ENCODE results near the gene YY1. TPM values are rescaled to one million over a fixed set of nuclear protein-coding genes. Genes with fewer than 3 reads are reported as not detected.
"Not testable (repeated sequence)": the region's sequence is repeated elsewhere in the genome, so short reads cannot be mapped to it uniquely, and the experiment has no call there.

The YY1 gene
- total RNA-seq, 1 donor from 2014 or later = 58.9 TPM

- Histone ChIP-seq H3K4me1 (peaks cover 6% of the 10 kb centered on the region), H3K4me3 (no peak overlapping the region), H3K36me3 (peaks cover 12% of the 10 kb centered on the region), H3K9ac (no peak overlapping the region), H3K9me3 (ENCODE audit: low read depth) (no peaks in the 10 kb centered on the region), H3K4me2 (no peak overlapping the region), H3K27ac (no peak overlapping the region), H4K20me1 (ENCODE audit: low read depth) (peaks cover 96% of the 10 kb centered on the region), H3K79me2 (ENCODE audit: low read depth) (peaks cover 62% of the 10 kb centered on the region), H3K27me3 (no peaks in the 10 kb centered on the region), H2AFZ (replicated peaks) (no peak overlapping the region), H3F3A (ENCODE audit: low read depth) (peaks cover 29% of the 10 kb centered on the region)
- H3K4me1 Mint-ChIP-seq = no peaks in the 10 kb centered on the region
- peaks cover 4% of the 10 kb centered on the region for H3K27me3 Mint-ChIP-seq (ENCODE audit: insufficient read depth, low read depth)
- no peaks in the 10 kb centered on the region for H3K9me3 Mint-ChIP-seq
- TF ChIP-seq EZH2 (IDR thresholded peaks at IDR 0.05) (no peak), EZH2phosphoT487 (IDR thresholded peaks at IDR 0.05) (no peak)
- TF ChIP-seq, protein P1, sequence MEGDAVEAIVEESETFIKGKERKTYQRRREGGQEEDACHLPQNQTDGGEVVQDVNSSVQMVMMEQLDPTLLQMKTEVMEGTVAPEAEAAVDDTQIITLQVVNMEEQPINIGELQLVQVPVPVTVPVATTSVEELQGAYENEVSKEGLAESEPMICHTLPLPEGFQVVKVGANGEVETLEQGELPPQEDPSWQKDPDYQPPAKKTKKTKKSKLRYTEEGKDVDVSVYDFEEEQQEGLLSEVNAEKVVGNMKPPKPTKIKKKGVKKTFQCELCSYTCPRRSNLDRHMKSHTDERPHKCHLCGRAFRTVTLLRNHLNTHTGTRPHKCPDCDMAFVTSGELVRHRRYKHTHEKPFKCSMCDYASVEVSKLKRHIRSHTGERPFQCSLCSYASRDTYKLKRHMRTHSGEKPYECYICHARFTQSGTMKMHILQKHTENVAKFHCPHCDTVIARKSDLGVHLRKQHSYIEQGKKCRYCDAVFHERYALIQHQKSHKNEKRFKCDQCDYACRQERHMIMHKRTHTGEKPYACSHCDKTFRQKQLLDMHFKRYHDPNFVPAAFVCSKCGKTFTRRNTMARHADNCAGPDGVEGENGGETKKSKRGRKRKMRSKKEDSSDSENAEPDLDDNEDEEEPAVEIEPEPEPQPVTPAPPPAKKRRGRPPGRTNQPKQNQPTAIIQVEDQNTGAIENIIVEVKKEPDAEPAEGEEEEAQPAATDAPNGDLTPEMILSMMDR (IDR thresholded peaks at IDR 0.05) = no peak
- no peak overlapping the region for H3K4me3 Mint-ChIP-seq
- no peak overlapping the region for H3K27ac Mint-ChIP-seq
- DNase-seq (ENCODE audit: low spot score) = no peak
- H3K36me3 Mint-ChIP-seq = peaks cover 18% of the 10 kb centered on the region
Observed at GRCh38 chr14:100279563-100279962, 40.6 kb downstream of the YY1 start.

GRCh38 chr14:100281286-100282082, 42.5 kb downstream of the YY1 start:
- H3K27ac Mint-ChIP-seq = peak overlapping the region; percentile 53
- no peaks in the 10 kb centered on the region for H3K9me3 Mint-ChIP-seq

DNA sequence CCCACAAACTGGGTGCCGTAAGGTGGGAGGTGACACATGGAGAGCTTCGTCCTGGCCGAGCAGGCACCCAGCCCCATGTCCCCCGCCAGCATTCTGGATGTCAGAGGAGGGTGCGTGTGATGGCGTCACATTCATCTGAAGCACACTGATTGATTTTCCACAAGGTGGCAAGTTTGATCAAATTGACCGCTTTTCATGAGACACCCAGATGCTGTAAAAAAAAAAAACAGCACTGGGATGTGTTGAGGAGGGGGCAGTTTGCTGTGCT, 43.1 kb downstream of the YY1 start:
- TF ChIP-seq, protein P1 (IDR thresholded peaks at IDR 0.05) = no peak
- TF ChIP-seq EZH2 (IDR thresholded peaks at IDR 0.05) = no peak
- no peak for TF ChIP-seq EZH2phosphoT487 (IDR thresholded peaks at IDR 0.05)
- H3K9me3 Mint-ChIP-seq = no peaks in the 10 kb centered on the region
- Histone ChIP-seq H3K27me3 (no peaks in the 10 kb centered on the region), H4K20me1 (ENCODE audit: low read depth) (peaks cover 82% of the 10 kb centered on the region), H3K27ac (no peak overlapping the region), H3F3A (ENCODE audit: low read depth) (peaks cover 45% of the 10 kb centered on the region), H3K9me3 (ENCODE audit: low read depth) (no peaks in the 10 kb centered on the region), H3K4me2 (no peak overlapping the region), H3K4me1 (peaks cover 6% of the 10 kb centered on the region), H2AFZ (replicated peaks) (no peak overlapping the region), H3K79me2 (ENCODE audit: low read depth) (peaks cover 38% of the 10 kb centered on the region), H3K36me3 (peaks cover 7% of the 10 kb centered on the region), H3K4me3 (no peak overlapping the region), H3K9ac (no peak overlapping the region)
- peaks cover 6% of the 10 kb centered on the region for H3K4me1 Mint-ChIP-seq
- no peak overlapping the region for H3K27ac Mint-ChIP-seq
- peaks cover 8% of the 10 kb centered on the region for H3K27me3 Mint-ChIP-seq (ENCODE audit: insufficient read depth, low read depth)
- H3K4me3 Mint-ChIP-seq = no peak overlapping the region
- DNase-seq (ENCODE audit: low spot score) = no peak
- peaks cover 14% of the 10 kb centered on the region for H3K36me3 Mint-ChIP-seq

More at GRCh38 chr14:100281286-100282082, 42.5 kb downstream of the YY1 start:
- H3K4me2 ChIP-seq = no peak overlapping the region
- peaks cover 15% of the 10 kb centered on the region for H3K36me3 Mint-ChIP-seq
- peaks cover 82% of the 10 kb centered on the region for H4K20me1 ChIP-seq (ENCODE audit: low read depth)
- H3K36me3 ChIP-seq = peaks cover 7% of the 10 kb centered on the region
- H3K4me1 Mint-ChIP-seq = peaks cover 4% of the 10 kb centered on the region
- H3F3A ChIP-seq (ENCODE audit: low read depth) = peaks cover 39% of the 10 kb centered on the region
- no peak for TF ChIP-seq EZH2 (IDR thresholded peaks at IDR 0.05)
- H3K4me1 ChIP-seq = peaks cover 6% of the 10 kb centered on the region
- H3K9ac ChIP-seq = no peak overlapping the region
- H2AFZ ChIP-seq (replicated peaks) = no peak overlapping the region
- H3K4me3 Mint-ChIP-seq = no peak overlapping the region
- no peak overlapping the region for H3K27ac ChIP-seq
- peaks cover 8% of the 10 kb centered on the region for H3K27me3 Mint-ChIP-seq (ENCODE audit: insufficient read depth, low read depth)
- H3K9me3 ChIP-seq (ENCODE audit: low read depth) = no peaks in the 10 kb centered on the region
- H3K27me3 ChIP-seq = no peaks in the 10 kb centered on the region
- H3K4me3 ChIP-seq = no peak overlapping the region
- no peak for DNase-seq (ENCODE audit: low spot score)
- peaks cover 43% of the 10 kb centered on the region for H3K79me2 ChIP-seq (ENCODE audit: low read depth)

- Mint-ChIP-seq H3K4me1 (peaks cover 10% of the 10 kb centered on the region), H3K9me3 (no peaks in the 10 kb centered on the region), H3K4me3 (no peak overlapping the region), H3K36me3 (peaks cover 11% of the 10 kb centered on the region), H3K27ac (no peak overlapping the region), H3K27me3 (ENCODE audit: insufficient read depth, low read depth) (peaks cover 8% of the 10 kb centered on the region)
- Histone ChIP-seq H3K9me3 (ENCODE audit: low read depth) (no peaks in the 10 kb centered on the region), H3K4me2 (no peak overlapping the region), H4K20me1 (ENCODE audit: low read depth) (peaks cover 81% of the 10 kb centered on the region), H3K4me3 (no peak overlapping the region), H3K27me3 (no peaks in the 10 kb centered on the region), H3K27ac (peak overlapping the region; percentile 23), H3K36me3 (peaks cover 3% of the 10 kb centered on the region), H3K4me1 (peaks cover 6% of the 10 kb centered on the region), H3K79me2 (ENCODE audit: low read depth) (peaks cover 29% of the 10 kb centered on the region), H3K9ac (no peak overlapping the region), H2AFZ (replicated peaks) (no peak overlapping the region), H3F3A (ENCODE audit: low read depth) (peaks cover 49% of the 10 kb centered on the region)
- DNase-seq (ENCODE audit: low spot score) = no peak
- TF ChIP-seq, protein P1 (IDR thresholded peaks at IDR 0.05) = no peak
- TF ChIP-seq EZH2phosphoT487 (IDR thresholded peaks at IDR 0.05) = no peak
- TF ChIP-seq EZH2 (IDR thresholded peaks at IDR 0.05) = no peak
Observed at GRCh38 chr14:100282766-100283419, 43.9 kb downstream of the YY1 start.

- Histone ChIP-seq H4K20me1 (ENCODE audit: low read depth) (peaks cover 77% of the 10 kb centered on the region), H3K79me2 (ENCODE audit: low read depth) (peaks cover 23% of the 10 kb centered on the region), H3F3A (ENCODE audit: low read depth) (peaks cover 52% of the 10 kb centered on the region)
- not testable (repeated sequence) for H3K4me2 ChIP-seq; H3K4me3 Mint-ChIP-seq; H3K4me1 ChIP-seq; DNase-seq (ENCODE audit: low spot score); H3K4me1 Mint-ChIP-seq; H3K27me3 Mint-ChIP-seq (ENCODE audit: insufficient read depth, low read depth); H2AFZ ChIP-seq (replicated peaks); H3K4me3 ChIP-seq; H3K36me3 ChIP-seq; H3K27me3 ChIP-seq; H3K9me3 Mint-ChIP-seq; H3K9me3 ChIP-seq (ENCODE audit: low read depth); H3K9ac ChIP-seq; H3K27ac Mint-ChIP-seq; H3K27ac ChIP-seq
- H3K36me3 Mint-ChIP-seq = peaks cover 11% of the 10 kb centered on the region
Observed at GRCh38 chr14:100283436-100283835, 44.5 kb downstream of the YY1 start.

Measured in neural progenitor cell (in vitro differentiated cells).